NCI-H2029 treated with DMSO at 0.1 percent for 48 hours (cell line): ENCODE measurements around the gene ZBTB21.

ENCODE experiments used
- DNase-seq: peaks from one replicate; lab custom pipeline; 2025; lab: John Stamatoyannopoulos, UW

ZBTB21 gene

GRCh38 chr21:41991659-41992058, 18.5 kb downstream of the ZBTB21 start:
- DNase-seq = no peak

GRCh38 chr21:41989698-41990097, 20.5 kb downstream of the ZBTB21 start:
- DNase-seq = no peak

GRCh38 chr21:41987310-41987709, 22.9 kb downstream of the ZBTB21 start:
- DNase-seq = no peak

GRCh38 chr21:41985662-41986416, 24.3 kb downstream of the ZBTB21 start:
- DNase-seq = no peak

- DNase-seq = no peak
Measured at GRCh38 chr21:41983229-41983628, 26.9 kb downstream of the ZBTB21 start.

GRCh38 chr21:41980561-41980960, 29.6 kb downstream of the ZBTB21 start:
- DNase-seq = no peak

GRCh38 chr21:41979751-41980369, 30.3 kb downstream of the ZBTB21 start:
- no peak for DNase-seq

GRCh38 chr21:41979335-41979734, 30.8 kb downstream of the ZBTB21 start:
- DNase-seq = no peak

GRCh38 chr21:41977034-41977950, 32.9 kb downstream of the ZBTB21 start:
- DNase-seq = no peak

GRCh38 chr21:41976611-41977010, 33.5 kb downstream of the ZBTB21 start:
- DNase-seq = no peak

GRCh38 chr21:41975391-41976272, 34.5 kb downstream of the ZBTB21 start:
- DNase-seq = no peak

- DNase-seq = no peak
Measured at GRCh38 chr21:41974752-41975053, 35.5 kb downstream of the ZBTB21 start.

- no peak for DNase-seq
Measured at GRCh38 chr21:41973861-41974751, 36.1 kb downstream of the ZBTB21 start.

GRCh38 chr21:41973427-41973831, 36.7 kb downstream of the ZBTB21 start:
- DNase-seq = no peak

GRCh38 chr21:41972511-41973205, 37.5 kb downstream of the ZBTB21 start:
- no peak for DNase-seq

- no peak for DNase-seq
Measured at GRCh38 chr21:41971891-41972290, 38.3 kb downstream of the ZBTB21 start.

GRCh38 chr21:41970751-41971653, 39.2 kb downstream of the ZBTB21 start:
- no peak for DNase-seq

GRCh38 chr21:41970106-41970391, 40.1 kb downstream of the ZBTB21 start:
- DNase-seq = no peak

- DNase-seq = no peak
Measured at GRCh38 chr21:41967708-41968107, 42.5 kb downstream of the ZBTB21 start.
